Kidney (tissue), 14 donors: ENCODE measurements around the gene KRT13. TPM values are rescaled to one million over a fixed set of nuclear protein-coding genes. Genes with fewer than 3 reads are reported as not detected.
A peak's percentile ranks its signal among the peaks of the same experiment; 100 is the strongest.

ENCODE experiments used
- DNase-seq, 5 donors: peaks; one replicate each; pipeline ENCODE4 v3.0.0-alpha.2; 2013 to 2020
- FAIRE-seq: peaks from 2 replicates; lab custom pipeline; 2012; peaks lifted over from hg19 to GRCh38; lab: Jason Lieb, UNC
- H3K27ac ChIP-seq, 2 donors: one replicate each; pipeline ENCODE4 v1.7.0; 2013; ENCODE audit warnings: low read depth in 2 of 2, low read length in 2 of 2, inconsistent platforms in 1 of 2
- H3K27me3 ChIP-seq: one replicate; pipeline ENCODE4 v1.7.1; 2013; ENCODE audit warnings: low read length, inconsistent platforms; ENCODE audit not compliant: control insufficient read depth, insufficient read depth
- H3K36me3 ChIP-seq, 3 donors: one replicate each; pipeline versions ENCODE4 v1.7.0 to v1.7.1; 2013; ENCODE audit warnings: low read length in 3 of 3, control low read depth in 1 of 3, inconsistent platforms in 1 of 3; ENCODE audit not compliant: insufficient read depth in 3 of 3, control insufficient read depth in 2 of 3
- H3K4me1 ChIP-seq, 3 donors: one replicate each; pipeline versions ENCODE4 v1.7.0 to v1.7.1; 2013; ENCODE audit warnings: low read length in 3 of 3, inconsistent platforms in 1 of 3, low read depth in 1 of 3; ENCODE audit not compliant: control insufficient read depth in 2 of 3, insufficient read depth in 2 of 3
- H3K4me3 ChIP-seq, 3 donors: one replicate each; pipeline versions ENCODE4 v1.7.0 to v1.8.1; 2013; ENCODE audit warnings: low read length in 3 of 3, control low read depth in 1 of 3, inconsistent platforms in 1 of 3
- H3K9ac ChIP-seq, 3 donors: one replicate each; pipeline versions ENCODE4 v1.7.0 to v1.7.1; 2013; ENCODE audit warnings: low read length in 3 of 3, control low read depth in 1 of 3, inconsistent platforms in 1 of 3
- H3K9me3 ChIP-seq, 3 donors: one replicate each; pipeline versions ENCODE4 v1.7.0 to v1.7.1; 2013; ENCODE audit warnings: low read length in 3 of 3, control low read depth in 1 of 3, inconsistent platforms in 1 of 3; ENCODE audit not compliant: control insufficient read depth in 2 of 3, insufficient read depth in 1 of 3
- intact Hi-C: fragments of 100-400 bp; cut with DNase I; formaldehyde crosslinking; loops from one replicate; pipeline ENCODE4 v1.11.1; 2022
- polyA plus RNA-seq: library from polyadenylated mRNA; stranded (reverse); fragments of 350-450 nt; fragmentation: Illumina TruSeq; extraction: RNeasy Lipid Tissue Mini Kit (QIAGEN cat#74804); gene quantifications from one replicate; pipeline ENCODE4 v1.2.3, GENCODE V29; 2014; ENCODE audit warnings: low read depth, low replicate concordance; ENCODE audit not compliant: insufficient read depth
- total RNA-seq: library from RNA; stranded (reverse); fragmentation: NEBNext Ultra II Directional; extraction: Animal tissue kit (Norgen Biotek cat#: 25700); gene quantifications from one replicate; pipeline ENCODE4 v1.2.1, GENCODE V29; 2021
- TF ChIP-seq, protein P1 (sequence below): IDR thresholded peaks from 3 replicates; pipeline ENCODE4 v1.5.1; 2012; ENCODE audit warnings: mild to moderate bottlenecking, moderate library complexity, borderline replicate concordance; ENCODE audit not compliant: insufficient read depth; ENCODE audit errors: extremely low read depth
- donor health status: control.
- donor health status: control.
- donor health status: control.
- donor health status: control.
- donor health status: control.
- donor health status: DM: yes; HTN: yes; CAD: no.
- donor health status: Normal renal cell carcinoma (clear cell type).

KRT13 gene
- total and polyA plus RNA-seq, 2 donors from 2014 or later, result not detected

- DNase-seq (peak in 3 of 5 donors; percentile 26 to 53 (median 46)), FAIRE-seq (no peak)
- H3K27ac ChIP-seq, result no peak overlapping the region
- no peaks in the 10 kb centered on the region for H3K27me3 ChIP-seq
- peaks cover 0 to 2% (median 0%) of the 10 kb centered on the region in 3 donors for H3K4me1 ChIP-seq
- TF ChIP-seq, protein P1, sequence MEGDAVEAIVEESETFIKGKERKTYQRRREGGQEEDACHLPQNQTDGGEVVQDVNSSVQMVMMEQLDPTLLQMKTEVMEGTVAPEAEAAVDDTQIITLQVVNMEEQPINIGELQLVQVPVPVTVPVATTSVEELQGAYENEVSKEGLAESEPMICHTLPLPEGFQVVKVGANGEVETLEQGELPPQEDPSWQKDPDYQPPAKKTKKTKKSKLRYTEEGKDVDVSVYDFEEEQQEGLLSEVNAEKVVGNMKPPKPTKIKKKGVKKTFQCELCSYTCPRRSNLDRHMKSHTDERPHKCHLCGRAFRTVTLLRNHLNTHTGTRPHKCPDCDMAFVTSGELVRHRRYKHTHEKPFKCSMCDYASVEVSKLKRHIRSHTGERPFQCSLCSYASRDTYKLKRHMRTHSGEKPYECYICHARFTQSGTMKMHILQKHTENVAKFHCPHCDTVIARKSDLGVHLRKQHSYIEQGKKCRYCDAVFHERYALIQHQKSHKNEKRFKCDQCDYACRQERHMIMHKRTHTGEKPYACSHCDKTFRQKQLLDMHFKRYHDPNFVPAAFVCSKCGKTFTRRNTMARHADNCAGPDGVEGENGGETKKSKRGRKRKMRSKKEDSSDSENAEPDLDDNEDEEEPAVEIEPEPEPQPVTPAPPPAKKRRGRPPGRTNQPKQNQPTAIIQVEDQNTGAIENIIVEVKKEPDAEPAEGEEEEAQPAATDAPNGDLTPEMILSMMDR, result no peak
- no peaks in the 10 kb centered on the region for H3K9me3 ChIP-seq
- no peaks in the 10 kb centered on the region for H3K36me3 ChIP-seq
- no peak overlapping the region for H3K4me3 ChIP-seq
- intact Hi-C loops, result no loop called here
- no peak overlapping the region for H3K9ac ChIP-seq
Measured at GRCh38 chr17:41535764-41536481, 30.5 kb upstream of the KRT13 start.

GRCh38 chr17:41534899-41535546, 29.6 kb upstream of the KRT13 start:
- H3K9me3 ChIP-seq, result no peaks in the 10 kb centered on the region
- H3K4me3 ChIP-seq, result no peak overlapping the region
- H3K9ac ChIP-seq, result no peak overlapping the region
- no peaks in the 10 kb centered on the region for H3K36me3 ChIP-seq
- peaks cover 0 to 2% (median 0%) of the 10 kb centered on the region in 3 donors for H3K4me1 ChIP-seq
- no peak overlapping the region for H3K27ac ChIP-seq
- intact Hi-C loops, result no loop called here
- DNase-seq, result peak in 1 of 5 donors; percentile 51
- TF ChIP-seq, protein P1, result no peak
- no peak for FAIRE-seq
- H3K27me3 ChIP-seq, result no peaks in the 10 kb centered on the region

DNA sequence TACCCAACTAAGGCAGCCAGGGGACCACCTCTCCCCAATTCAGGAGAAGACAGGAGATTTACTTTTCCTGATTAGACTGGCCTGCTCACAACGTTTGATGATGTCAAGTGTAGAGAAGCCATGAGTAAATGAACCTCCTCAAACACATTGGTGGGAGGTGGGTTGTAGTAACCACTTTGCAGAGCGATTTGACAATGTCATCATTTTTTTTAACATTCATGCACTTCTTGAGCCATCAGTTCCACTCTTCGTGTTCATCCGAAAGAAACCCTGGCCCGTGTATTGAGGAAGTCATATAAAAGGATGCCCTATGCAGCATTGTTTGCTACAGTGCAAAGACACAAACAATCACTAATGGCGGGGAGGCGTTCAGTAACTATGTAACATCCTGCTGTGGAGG, 28.2 kb upstream of the KRT13 start:
- Histone ChIP-seq H3K9ac (no peak overlapping the region), H3K27ac (no peak overlapping the region), H3K4me3 (no peak overlapping the region), H3K9me3 (no peaks in the 10 kb centered on the region), H3K4me1 (peaks cover 0 to 7% (median 0%) of the 10 kb centered on the region in 3 donors), H3K27me3 (no peaks in the 10 kb centered on the region), H3K36me3 (no peaks in the 10 kb centered on the region)
- FAIRE-seq (no peak), DNase-seq (no peak)
- TF ChIP-seq, protein P1, result no peak
- intact Hi-C loops, result no loop called here
